Suprapubic skin (tissue), 3 donors: ENCODE results near the gene GRID2.

Source experiments
- CTCF ChIP-seq, 2 donors: fragments of 200-600 bp in 1 of 2; fragments of 450-650 bp in 1 of 2; sonication (generic) in 1 of 2; IDR thresholded peaks; one replicate each; pipeline ENCODE4 v1.5.1; 2016 to 2019; ENCODE audit warnings: antibody characterized with exemption in 2 of 2, mild to moderate bottlenecking in 1 of 2, moderate library complexity in 1 of 2
- POLR2A ChIP-seq, 2 donors: fragments of 450-650 bp; IDR thresholded peaks; one replicate each; pipeline ENCODE4 v1.6.1; 2017; ENCODE audit warnings: antibody characterized with exemption in 2 of 2, mild to moderate bottlenecking in 2 of 2, moderate library complexity in 2 of 2

- TF ChIP-seq POLR2A (IDR thresholded peaks at IDR 0.05) (no peak), CTCF (IDR thresholded peaks at IDR 0.05) (no peak)
Measured at GRCh38 chr4:93540562-93540961, 1236.8 kb downstream of the GRID2 start.
